Body of pancreas (tissue), 4 donors: ENCODE measurements around the gene ARPIN. TPM values are rescaled to one million over a fixed set of nuclear protein-coding genes. Genes with fewer than 3 reads are reported as not detected.
"Not testable (repeated sequence)": the region's sequence is repeated elsewhere in the genome, so short reads cannot be mapped to it uniquely, and the experiment has no call there.

Source experiments
- ATAC-seq: fragments of 150-250 bp; one replicate; pipeline ENCODE4 v1.9.1; 2016
- DNase-seq, 4 donors: peaks; one replicate each; pipeline ENCODE4 v3.0.0-alpha.2; 2019
- H3K27ac ChIP-seq, 4 donors: fragments of 200-600 bp; sonication (generic); 1 replicate in 3 of 4; 2 replicates in 1 of 4; pipeline versions ENCODE4 v1.5.1 to v1.6.1; 2016 to 2019; ENCODE audit warnings: mild to moderate bottlenecking in 1 of 4, mixed read lengths in 1 of 4, moderate library complexity in 1 of 4
- H3K27me3 ChIP-seq, 2 donors: fragments of 200-600 bp; sonication (generic); one replicate each; pipeline ENCODE4 v1.6.0; 2016; ENCODE audit warnings: mild to moderate bottlenecking in 1 of 2
- H3K36me3 ChIP-seq, 2 donors: fragments of 200-600 bp; sonication (generic); replicated peaks in 1 of 2; 2 replicates each; pipeline ENCODE4 v1.5.1; 2016; ENCODE audit warnings: low read depth in 2 of 2; ENCODE audit not compliant: insufficient read depth in 1 of 2
- H3K4me1 ChIP-seq: fragments of 200-600 bp; sonication (generic); one replicate; pipeline ENCODE4 v1.6.0; 2016
- H3K4me3 ChIP-seq, 2 donors: fragments of 200-600 bp; sonication (generic); 1 replicate in 1 of 2; 2 replicates in 1 of 2; pipeline ENCODE4 v1.5.1; 2016 to 2019
- H3K9me3 ChIP-seq, 3 donors: fragments of 200-600 bp; sonication (generic); 1 replicate in 2 of 3; 2 replicates in 1 of 3; pipeline ENCODE4 v1.5.1; 2016
- CTCF ChIP-seq, 7 experiments: fragments of 450-650 bp in 4 of 7; fragments of 200-600 bp in 3 of 7; sonication (generic) in 3 of 7; IDR thresholded peaks; one replicate each; pipeline ENCODE4 v1.5.1; 2016 to 2019; ENCODE audit warnings: antibody characterized with exemption in 7 of 7
- POLR2A ChIP-seq, 3 donors: fragments of 450-650 bp; IDR thresholded peaks; one replicate each; pipeline ENCODE4 v1.6.1; 2016; ENCODE audit warnings: antibody characterized with exemption in 3 of 3, mild to moderate bottlenecking in 2 of 3
- WGBS, 2 donors: methylation state at CpG; one replicate each; pipeline ENCODE4 v1.1.5; 2017; 5-methylcytosine and 5-hydroxymethylcytosine counted together
- intact Hi-C: fragments of 100-400 bp; cut with DNase I; formaldehyde crosslinking; loops from one replicate; pipeline ENCODE4 v1.15.1; 2023
- total RNA-seq, 2 donors: library from RNA; depleted of rRNA; stranded (reverse); fragments of >200 nt; gene quantifications; one replicate each; pipeline ENCODE4 v1.1.0, GENCODE V29; 2016

ARPIN gene
- total RNA-seq, 2 donors from 2014 or later: 23.1 to 40.5 TPM

- intact Hi-C loops: no loop called here
- H3K4me3 ChIP-seq: no peak overlapping the region
- H3K27me3 ChIP-seq: no peaks in the 10 kb centered on the region
- DNase-seq (no peak), ATAC-seq (no peak)
- no peak for TF ChIP-seq POLR2A (IDR thresholded peaks at IDR 0.05)
- no peak for TF ChIP-seq CTCF (IDR thresholded peaks at IDR 0.05)
- no peaks in the 10 kb centered on the region for H3K4me1 ChIP-seq
- WGBS, 2 donors: 90 to 92% methylated on average over 3 of the region's 3 CpGs
- no peaks in the 10 kb centered on the region for H3K36me3 ChIP-seq
- no peak overlapping the region for H3K27ac ChIP-seq
- no peaks in the 10 kb centered on the region for H3K9me3 ChIP-seq
Observed at GRCh38 chr15:89947385-89947784, 34.6 kb upstream of the ARPIN start.

GRCh38 chr15:89946681-89947299, 34.0 kb upstream of the ARPIN start:
- no peaks in the 10 kb centered on the region for H3K9me3 ChIP-seq
- ATAC-seq (no peak), DNase-seq (no peak)
- WGBS, 2 donors: 84 to 90% methylated on average over 6 of the region's 6 CpGs
- no peaks in the 10 kb centered on the region for H3K36me3 ChIP-seq
- no peak overlapping the region for H3K27ac ChIP-seq
- TF ChIP-seq CTCF (IDR thresholded peaks at IDR 0.05): no peak
- no peak for TF ChIP-seq POLR2A (IDR thresholded peaks at IDR 0.05)
- intact Hi-C loops: no loop called here
- H3K27me3 ChIP-seq: no peaks in the 10 kb centered on the region
- no peaks in the 10 kb centered on the region for H3K4me1 ChIP-seq
- H3K4me3 ChIP-seq: no peak overlapping the region

- H3K27me3 ChIP-seq, ATAC-seq, intact Hi-C loops, H3K4me3 ChIP-seq, H3K9me3 ChIP-seq, H3K36me3 ChIP-seq, H3K4me1 ChIP-seq, H3K27ac ChIP-seq, DNase-seq: not testable (repeated sequence)
- whole genome bisulfite sequencing, 2 donors: 66 to 68% methylated on average over 6 of the region's 6 CpGs
Observed at GRCh38 chr15:89943721-89944120, 31.0 kb upstream of the ARPIN start.

- no peak overlapping the region for H3K4me3 ChIP-seq
- DNase-seq (no peak), ATAC-seq (no peak)
- no peaks in the 10 kb centered on the region for H3K9me3 ChIP-seq
- intact Hi-C loops: no loop called here
- 80 to 83% methylated on average over 3 of the region's 3 CpGs for WGBS, 2 donors
- no peaks in the 10 kb centered on the region for H3K36me3 ChIP-seq
- H3K27ac ChIP-seq: no peak overlapping the region
- H3K4me1 ChIP-seq: no peaks in the 10 kb centered on the region
- H3K27me3 ChIP-seq: no peaks in the 10 kb centered on the region
- TF ChIP-seq POLR2A (IDR thresholded peaks at IDR 0.05) (no peak), CTCF (IDR thresholded peaks at IDR 0.05) (no peak)
Observed at GRCh38 chr15:89939910-89940309, 27.2 kb upstream of the ARPIN start.

GRCh38 chr15:89939377-89939776, 26.6 kb upstream of the ARPIN start:
- H3K4me1 ChIP-seq, H3K27ac ChIP-seq, intact Hi-C loops, H3K9me3 ChIP-seq, ATAC-seq, H3K36me3 ChIP-seq, H3K4me3 ChIP-seq, H3K27me3 ChIP-seq, DNase-seq: not testable (repeated sequence)
- 73 to 75% methylated on average over 2 of the region's 2 CpGs for WGBS, 2 donors
